GM21367 (cell line): ENCODE results near the gene MED25.

Experiments used
- ATAC-seq: cut with Tn5 transposase; IDR thresholded peaks from one replicate; pipeline ENCODE4 v1.9.1; 2021; ENCODE audit not compliant: unreplicated experiment

The MED25 gene

DNA sequence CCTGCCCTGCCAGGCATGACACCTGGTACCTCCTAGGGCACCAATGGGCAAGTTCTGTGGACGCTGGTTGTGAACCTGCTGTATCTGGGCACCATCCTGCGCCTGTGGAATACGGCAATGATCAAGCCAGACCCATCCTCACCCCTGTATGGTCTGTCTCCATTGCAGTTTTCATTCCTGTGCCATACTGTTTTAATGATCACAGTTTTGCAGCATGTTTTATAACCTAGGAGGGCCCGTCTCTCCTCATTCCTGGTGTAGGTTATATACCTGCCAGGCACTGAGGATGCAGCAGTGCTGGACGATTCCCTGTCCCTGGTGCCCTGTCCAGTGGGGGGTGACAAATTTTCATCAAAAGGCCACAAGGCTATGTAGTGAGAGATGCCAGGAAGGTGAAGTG is 65.0 kb downstream of the MED25 start:
- ATAC-seq: no peak

GRCh38 chr19:49884109-49884508 is 66.0 kb downstream of the MED25 start:
- ATAC-seq: no peak

GRCh38 chr19:49884760-49885159 is 66.7 kb downstream of the MED25 start:
- ATAC-seq: no peak
